B cell (primary cell): Measurements from ENCODE around the gene TEKT3. TPM values are rescaled to one million over a fixed set of nuclear protein-coding genes. Genes with fewer than 3 reads are reported as not detected.

Experiments used
- ATAC-seq: fragments of 200-7000 bp; cut with Tn5 transposase; one replicate; pipeline ENCODE4 v1.10.0; 2021; ENCODE audit warnings: low read depth, mild to moderate bottlenecking, moderate number of reproducible peaks, moderate library complexity
- CTCF ChIA-PET: fragments of 350-600 bp; sonication (Branson Sonifier 250); formaldehyde crosslinking; loops from one replicate; lab custom pipeline; 2021; ENCODE audit warnings: antibody characterized with exemption, inconsistent platforms; lab: Charles Lee
- POLR2A ChIA-PET: fragments of 350-600 bp; sonication (Branson Sonifier 250); formaldehyde crosslinking; loops from one replicate; lab custom pipeline; 2021; ENCODE audit warnings: antibody characterized with exemption; lab: Charles Lee
- DNase-seq: peaks from one replicate; pipeline ENCODE4 v3.0.0; 2013
- H2AFZ ChIP-seq: 2 replicates; pipeline ENCODE4 v1.6.1; 2012; ENCODE audit warnings: mild to moderate bottlenecking, low read depth, low read length; ENCODE audit not compliant: insufficient read depth, poor library complexity, severe bottlenecking
- H3K27ac ChIP-seq, 2 donors: 1 replicate in 1 of 2; 2 replicates in 1 of 2; pipeline ENCODE4 v1.5.1; 2012 to 2013; ENCODE audit warnings: low read length in 2 of 2, mild to moderate bottlenecking in 2 of 2, moderate library complexity in 1 of 2
- H3K27me3 ChIP-seq, 4 experiments: fragments of 200-600 bp in 1 of 4; sonication (generic) in 1 of 4; replicated peaks in 1 of 4; 1 replicate in 2 of 4; 2 replicates in 2 of 4; pipeline versions ENCODE4 v1.6.1 to v1.7.0; 2013 to 2016; ENCODE audit warnings: low read length in 3 of 4, mild to moderate bottlenecking in 2 of 4, mixed read lengths in 1 of 4, moderate library complexity in 1 of 4; ENCODE audit not compliant: insufficient read depth in 4 of 4, control insufficient read depth in 3 of 4; ENCODE audit errors: control extremely low read depth in 1 of 4
- H3K36me3 ChIP-seq, 2 experiments: replicated peaks in 1 of 2; 1 replicate in 1 of 2; 2 replicates in 1 of 2; pipeline versions ENCODE4 v1.6.1 to v1.7.1; 2013; ENCODE audit warnings: low read length in 1 of 2; ENCODE audit not compliant: insufficient read depth in 2 of 2, control insufficient read depth in 1 of 2; ENCODE audit errors: control extremely low read depth in 1 of 2, extremely low read depth in 1 of 2
- H3K4me1 ChIP-seq, 2 donors: fragments of 200-600 bp in 1 of 2; sonication (generic) in 1 of 2; 1 replicate in 1 of 2; 2 replicates in 1 of 2; pipeline versions ENCODE4 v1.5.1 to v1.6.1; 2013 to 2017; ENCODE audit warnings: low read length in 2 of 2; ENCODE audit not compliant: control insufficient read depth in 2 of 2, insufficient read depth in 2 of 2
- H3K4me2 ChIP-seq: replicated peaks from 2 replicates; pipeline ENCODE3; 2012; ENCODE audit warnings: mild to moderate bottlenecking, low read depth, low read length; ENCODE audit not compliant: poor library complexity, severe bottlenecking
- H3K4me3 ChIP-seq, 5 experiments: fragments of 200-600 bp in 1 of 5; sonication (generic) in 1 of 5; 1 replicate in 3 of 5; 2 replicates in 2 of 5; pipeline versions ENCODE4 v1.5.1 to v1.7.0; 2011 to 2016; ENCODE audit warnings: low read length in 4 of 5, mild to moderate bottlenecking in 4 of 5, low read depth in 2 of 5, control low read depth in 1 of 5, moderate library complexity in 1 of 5; ENCODE audit not compliant: insufficient read depth in 1 of 5; ENCODE audit errors: control extremely low read depth in 1 of 5, extremely low read depth in 1 of 5
- H3K79me2 ChIP-seq: fragments of 200-600 bp; sonication (generic); one replicate; pipeline ENCODE4 v1.6.0; 2016; ENCODE audit warnings: low read length; ENCODE audit not compliant: control insufficient read depth, insufficient read depth
- H3K9ac ChIP-seq: fragments of 200-600 bp; sonication (generic); 2 replicates; pipeline ENCODE4 v1.6.1; 2017; ENCODE audit warnings: mild to moderate bottlenecking, low read length, moderate library complexity
- H3K9me3 ChIP-seq, 3 donors: one replicate each; pipeline versions ENCODE4 v1.6.1 to v1.7.1; 2013; ENCODE audit warnings: low read length in 2 of 3; ENCODE audit not compliant: control insufficient read depth in 2 of 3, insufficient read depth in 1 of 3; ENCODE audit errors: control extremely low read depth in 1 of 3
- H4K20me1 ChIP-seq: 2 replicates; pipeline ENCODE4 v1.6.0; 2012; ENCODE audit warnings: mild to moderate bottlenecking, low read length; ENCODE audit not compliant: insufficient read depth, control insufficient read depth, poor library complexity, severe bottlenecking
- H3K27ac Mint-ChIP-seq: one replicate; pipeline ENCODE4 v1.8.0; 2021; ENCODE audit warnings: mixed read lengths
- H3K27me3 Mint-ChIP-seq: one replicate; pipeline ENCODE4 v1.8.0; 2021; ENCODE audit warnings: mixed read lengths
- H3K4me1 Mint-ChIP-seq: one replicate; pipeline ENCODE4 v1.8.0; 2021; ENCODE audit warnings: mixed read lengths
- H3K4me3 Mint-ChIP-seq: one replicate; pipeline ENCODE4 v1.8.0; 2021; ENCODE audit warnings: mixed read lengths
- H3K9me3 Mint-ChIP-seq: one replicate; pipeline ENCODE4 v1.8.0; 2022; ENCODE audit warnings: mixed read lengths; ENCODE audit not compliant: insufficient read depth
- CTCF ChIP-seq: fragments of 200-600 bp; IDR thresholded peaks from one replicate; pipeline ENCODE4 v1.8.0; 2022; ENCODE audit warnings: antibody characterized with exemption, mild to moderate bottlenecking
- EZH2 ChIP-seq: IDR thresholded peaks from 2 replicates; pipeline ENCODE4 v1.6.1; 2012; ENCODE audit warnings: borderline replicate concordance, low read depth, mild to moderate bottlenecking, moderate library complexity, low read length; ENCODE audit not compliant: insufficient read depth, poor library complexity, severe bottlenecking
- WGBS: methylation state at CpG from one replicate; pipeline ENCODE4 v1.1.5; 2013; ENCODE audit warnings: missing lambda C conversion rate; ENCODE audit not compliant: insufficient coverage; 5-methylcytosine and 5-hydroxymethylcytosine counted together
- intact Hi-C: fragments of 100-400 bp; cut with micrococcal nuclease; formaldehyde crosslinking; loops from one replicate; pipeline ENCODE4 v1.10.0; 2022
- polyA plus RNA-seq: library from polyadenylated mRNA; depleted of rRNA; stranded (reverse); fragments of >200 nt; gene quantifications from 2 replicates; pipeline ENCODE4 v1.2.3, GENCODE V29; 2012
- total RNA-seq, 2 donors: library from RNA; stranded (reverse); fragments of 120-200 nt in 1 of 2; gene quantifications; 1 replicate in 1 of 2; 2 replicates in 1 of 2; pipeline versions ENCODE4 v1.2.3 to v1.2.4, GENCODE V29; 2013 to 2022

Gene TEKT3
- total and polyA plus RNA-seq, 2 donors (not counting 1 experiment from before 2014, with no cell fraction given): 0.49 to 1.8 TPM

- 79% methylated on average over 3 of the region's 5 CpGs for WGBS
- Mint-ChIP-seq H3K4me3 (no peak overlapping the region), H3K9me3 (no peaks in the 10 kb centered on the region), H3K4me1 (no peaks in the 10 kb centered on the region), H3K27me3 (peaks cover 14% of the 10 kb centered on the region), H3K27ac (no peak overlapping the region)
- intact Hi-C loops: no loop called here
- POLR2A ChIA-PET: no interaction called here
- H3K9ac ChIP-seq: no peak overlapping the region
- ATAC-seq (no peak), DNase-seq (no peak)
- H3K4me1 ChIP-seq: no peaks in the 10 kb centered on the region
- no peaks in the 10 kb centered on the region for H3K9me3 ChIP-seq
- no peak overlapping the region for H3K4me2 ChIP-seq
- H3K27me3 ChIP-seq: peaks cover 0 to 2% (median 0%) of the 10 kb centered on the region in 4 experiments
- H3K36me3 ChIP-seq: no peaks in the 10 kb centered on the region
- no peak overlapping the region for H3K4me3 ChIP-seq
- CTCF ChIA-PET: no interaction called here
- TF ChIP-seq CTCF: no peak
- no peak overlapping the region for H3K27ac ChIP-seq
- no peaks in the 10 kb centered on the region for H4K20me1 ChIP-seq
- no peaks in the 10 kb centered on the region for H3K79me2 ChIP-seq
- H2AFZ ChIP-seq: no peak overlapping the region
Observed at GRCh38 chr17:15319452-15320010, 21.9 kb downstream of the TEKT3 start.

- intact Hi-C loops: no loop called here
- H3K9me3 Mint-ChIP-seq: no peaks in the 10 kb centered on the region
- no peak overlapping the region for H3K9ac ChIP-seq
Observed at GRCh38 chr17:15311996-15312395, 29.4 kb downstream of the TEKT3 start.

More at GRCh38 chr17:15311996-15312395, 29.4 kb downstream of the TEKT3 start:
- Histone ChIP-seq H3K4me1 (no peaks in the 10 kb centered on the region), H3K4me3 (no peak overlapping the region), H3K79me2 (no peaks in the 10 kb centered on the region), H3K4me2 (no peak overlapping the region), H3K27ac (no peak overlapping the region), H2AFZ (no peak overlapping the region), H3K27me3 (peaks cover 0 to 2% (median 0%) of the 10 kb centered on the region in 4 experiments), H4K20me1 (no peaks in the 10 kb centered on the region), H3K9me3 (no peaks in the 10 kb centered on the region), H3K36me3 (no peaks in the 10 kb centered on the region)
- TF ChIP-seq EZH2: no peak
- TF ChIP-seq CTCF: no peak
- Mint-ChIP-seq H3K4me3 (no peak overlapping the region), H3K27ac (no peak overlapping the region), H3K4me1 (no peaks in the 10 kb centered on the region), H3K27me3 (peaks cover 4% of the 10 kb centered on the region)
- WGBS: 95% methylated on average over 5 of the region's 5 CpGs
- no peak for ATAC-seq
- DNase-seq: no peak
- POLR2A ChIA-PET: no interaction called here
- CTCF ChIA-PET: no interaction called here
